ENCODE measurements around the gene MATK. TPM values are rescaled to one million over a fixed set of nuclear protein-coding genes. Genes with fewer than 3 reads are reported as not detected.

Gene MATK
- total and polyA plus RNA-seq, 7 donors: 0.16 to 0.68 (median 0.32) TPM

DNA sequence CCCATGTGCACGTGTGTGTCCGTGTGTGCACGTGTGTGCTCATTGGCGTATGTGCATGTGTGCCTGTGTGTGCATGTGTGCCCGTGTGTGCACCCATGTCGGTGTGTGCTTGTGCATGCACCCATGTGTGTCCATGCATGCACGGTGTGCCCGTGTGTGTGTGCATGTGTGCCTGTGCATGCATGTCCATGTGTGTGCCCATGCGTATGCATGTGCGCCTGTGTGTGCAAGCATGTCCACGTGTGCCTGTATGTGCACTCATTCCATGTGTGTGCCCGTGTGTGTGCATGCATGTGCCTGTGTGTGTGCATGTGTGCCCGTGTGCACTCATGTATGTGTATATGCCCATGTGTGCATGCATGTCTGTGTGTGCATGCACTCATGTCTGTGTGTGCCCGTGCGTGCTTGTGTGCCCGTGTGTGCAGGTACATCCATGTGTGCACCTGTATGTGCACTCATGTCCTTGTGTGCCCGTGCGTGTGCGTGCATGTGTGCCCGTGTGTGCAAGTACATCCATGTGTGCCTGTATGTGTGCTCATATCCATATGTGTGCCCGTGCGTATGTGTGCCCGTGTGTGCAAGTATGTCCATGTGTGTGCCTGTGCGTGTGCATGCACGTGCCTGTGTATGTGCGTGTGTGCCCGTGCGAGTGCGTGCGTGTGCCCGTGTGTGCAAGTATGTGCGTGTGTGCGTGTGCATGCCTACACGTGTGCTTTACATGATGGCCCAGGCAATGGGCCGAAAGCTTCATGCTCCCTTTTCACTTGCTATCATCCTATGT is 21.6 kb upstream of the MATK start:
- intact Hi-C loops (cut with DNase I): no loop called here
- ATAC-seq (no peak), DNase-seq (no peak)
- Histone ChIP-seq H3K9me3 (no peaks in the 10 kb centered on the region), H3K4me3 (no peak overlapping the region), H3K4me1 (no peaks in the 10 kb centered on the region), H3K27me3 (ENCODE audit: insufficient read depth in 3 of 3, low read length in 2 of 3) (peaks cover 0 to 54% (median 11%) of the 10 kb centered on the region in 3 donors), H3K36me3 (ENCODE audit: insufficient read depth in 1 of 2, low read depth in 1 of 2) (no peaks in the 10 kb centered on the region), H3K27ac (no peak overlapping the region)
- WGBS, 3 donors: 92 to 95% (median 95%) methylated on average over 35 of the region's 35 CpGs
- TF ChIP-seq, protein P1, sequence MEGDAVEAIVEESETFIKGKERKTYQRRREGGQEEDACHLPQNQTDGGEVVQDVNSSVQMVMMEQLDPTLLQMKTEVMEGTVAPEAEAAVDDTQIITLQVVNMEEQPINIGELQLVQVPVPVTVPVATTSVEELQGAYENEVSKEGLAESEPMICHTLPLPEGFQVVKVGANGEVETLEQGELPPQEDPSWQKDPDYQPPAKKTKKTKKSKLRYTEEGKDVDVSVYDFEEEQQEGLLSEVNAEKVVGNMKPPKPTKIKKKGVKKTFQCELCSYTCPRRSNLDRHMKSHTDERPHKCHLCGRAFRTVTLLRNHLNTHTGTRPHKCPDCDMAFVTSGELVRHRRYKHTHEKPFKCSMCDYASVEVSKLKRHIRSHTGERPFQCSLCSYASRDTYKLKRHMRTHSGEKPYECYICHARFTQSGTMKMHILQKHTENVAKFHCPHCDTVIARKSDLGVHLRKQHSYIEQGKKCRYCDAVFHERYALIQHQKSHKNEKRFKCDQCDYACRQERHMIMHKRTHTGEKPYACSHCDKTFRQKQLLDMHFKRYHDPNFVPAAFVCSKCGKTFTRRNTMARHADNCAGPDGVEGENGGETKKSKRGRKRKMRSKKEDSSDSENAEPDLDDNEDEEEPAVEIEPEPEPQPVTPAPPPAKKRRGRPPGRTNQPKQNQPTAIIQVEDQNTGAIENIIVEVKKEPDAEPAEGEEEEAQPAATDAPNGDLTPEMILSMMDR (IDR thresholded peaks at IDR 0.05): no peak

DNA sequence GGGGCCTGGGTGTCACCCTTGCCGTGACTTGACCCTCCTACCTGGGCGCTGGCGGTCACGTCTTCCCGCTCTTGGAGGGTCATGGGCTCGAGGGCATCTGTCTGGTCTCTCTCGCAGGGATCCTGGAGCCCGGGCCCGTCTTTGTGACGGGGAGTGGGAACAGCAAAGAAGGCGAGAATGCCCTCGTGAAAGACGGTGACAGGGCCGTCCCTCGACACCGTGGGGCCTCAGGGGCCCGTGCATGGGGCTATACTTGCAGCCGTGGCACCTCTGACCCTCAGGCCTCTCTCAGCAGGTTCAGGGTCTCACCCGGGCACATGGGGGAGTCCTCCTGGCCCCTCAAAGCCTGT is 20.9 kb upstream of the MATK start:
- Histone ChIP-seq H3K4me3 (no peak overlapping the region), H3K27ac (no peak overlapping the region), H3K27me3 (ENCODE audit: insufficient read depth in 3 of 3, low read length in 2 of 3) (peaks cover 0 to 55% (median 8%) of the 10 kb centered on the region in 3 donors), H3K9me3 (no peaks in the 10 kb centered on the region), H3K4me1 (no peaks in the 10 kb centered on the region), H3K36me3 (ENCODE audit: insufficient read depth in 1 of 2, low read depth in 1 of 2) (no peaks in the 10 kb centered on the region)
- DNase-seq: no peak
- no peak for ATAC-seq
- WGBS, 3 donors: 72 to 82% (median 72%) methylated on average over 19 of the region's 19 CpGs
- intact Hi-C loops (cut with DNase I): no loop called here
- TF ChIP-seq, protein P1 (IDR thresholded peaks at IDR 0.05): no peak

DNA sequence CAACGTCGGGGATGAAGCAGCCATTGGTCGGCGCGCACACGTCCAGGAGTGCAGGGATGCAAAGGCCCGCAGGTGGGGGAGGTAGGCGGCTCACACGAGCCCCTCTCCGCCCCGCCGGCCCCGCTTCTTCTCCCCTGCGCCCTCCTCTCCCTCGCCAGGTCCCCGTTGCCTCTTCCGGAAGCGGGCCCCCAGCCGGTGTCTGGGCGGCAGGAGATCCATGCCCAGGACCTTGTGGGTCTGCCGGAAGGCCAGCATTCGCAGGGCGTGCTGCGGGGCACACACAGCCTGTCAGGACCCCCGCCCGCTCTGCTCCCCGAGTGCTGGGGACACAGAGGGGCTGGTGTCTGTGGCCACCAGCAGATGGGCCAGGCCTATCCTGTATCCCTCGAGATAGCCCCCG is 19.7 kb upstream of the MATK start:
- DNase-seq (no peak), ATAC-seq (no peak)
- Histone ChIP-seq H3K9me3 (no peaks in the 10 kb centered on the region), H3K27me3 (ENCODE audit: insufficient read depth in 3 of 3, low read length in 2 of 3) (peaks cover 0 to 56% (median 9%) of the 10 kb centered on the region in 3 donors), H3K4me3 (no peak overlapping the region), H3K36me3 (ENCODE audit: insufficient read depth in 1 of 2, low read depth in 1 of 2) (no peaks in the 10 kb centered on the region), H3K4me1 (no peaks in the 10 kb centered on the region), H3K27ac (no peak overlapping the region)
- intact Hi-C loops (cut with DNase I): no loop called here
- TF ChIP-seq, protein P1 (IDR thresholded peaks at IDR 0.05): no peak
- 84 to 87% (median 85%) methylated on average over 29 of the region's 29 CpGs for WGBS, 3 donors

DNA sequence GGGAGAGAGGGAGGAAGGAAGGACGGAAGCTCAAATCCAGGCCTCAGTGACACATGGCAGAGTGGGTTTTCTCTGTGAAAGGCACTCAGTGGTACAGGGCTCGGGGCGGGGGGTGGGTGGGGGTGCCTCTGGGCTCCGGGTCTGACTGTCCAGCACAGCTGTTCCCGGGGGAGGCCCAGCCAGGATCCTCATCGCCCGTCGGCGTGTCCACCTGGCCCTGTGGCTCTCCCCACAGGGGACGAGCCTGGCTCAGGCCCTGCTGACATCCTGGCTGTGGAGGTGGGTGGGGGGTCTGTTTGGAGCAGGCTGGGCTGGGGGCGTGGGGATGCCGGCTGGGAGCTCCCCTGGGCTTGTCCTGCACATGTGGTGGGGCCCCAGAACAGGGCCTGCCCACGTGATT is 18.2 kb upstream of the MATK start:
- Histone ChIP-seq H3K4me1 (no peaks in the 10 kb centered on the region), H3K36me3 (ENCODE audit: insufficient read depth in 1 of 2, low read depth in 1 of 2) (no peaks in the 10 kb centered on the region), H3K27ac (no peak overlapping the region), H3K4me3 (no peak overlapping the region), H3K9me3 (no peaks in the 10 kb centered on the region), H3K27me3 (ENCODE audit: insufficient read depth in 3 of 3, low read length in 2 of 3) (peaks cover 0 to 58% (median 9%) of the 10 kb centered on the region in 3 donors)
- ATAC-seq (no peak), DNase-seq (no peak)
- 35 to 53% (median 39%) methylated on average over 12 to 13 of the region's 13 CpGs for WGBS, 3 donors
- intact Hi-C loops (cut with DNase I): no loop called here
- TF ChIP-seq, protein P1 (IDR thresholded peaks at IDR 0.05): no peak

DNA sequence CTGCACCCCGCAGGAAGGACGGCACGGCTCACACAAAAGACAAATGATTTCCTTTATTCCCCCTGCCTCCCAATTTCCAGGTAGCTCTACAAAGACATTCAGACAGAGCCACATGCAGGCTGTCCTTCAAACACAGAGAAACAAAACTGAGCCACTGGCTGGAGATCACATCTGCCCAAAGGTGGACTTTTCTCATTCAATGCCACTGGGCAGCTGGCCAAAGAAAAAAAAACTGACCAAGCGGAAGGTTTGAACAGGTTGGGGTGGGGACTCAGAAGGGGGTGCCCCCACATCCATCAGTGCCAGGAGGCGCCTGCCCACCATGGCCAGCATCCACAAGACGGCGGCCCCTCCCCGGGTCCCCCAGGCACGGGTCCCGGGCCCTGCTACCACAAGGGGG is 17.8 kb upstream of the MATK start:
- H3K4me1 ChIP-seq: no peaks in the 10 kb centered on the region
- no peak overlapping the region for H3K27ac ChIP-seq
- intact Hi-C loops (cut with DNase I): no loop called here
- TF ChIP-seq, protein P1 (IDR thresholded peaks at IDR 0.05): no peak
- H3K27me3 ChIP-seq (ENCODE audit: insufficient read depth in 3 of 3, low read length in 2 of 3): peaks cover 0 to 63% (median 9%) of the 10 kb centered on the region in 3 donors
- no peaks in the 10 kb centered on the region for H3K9me3 ChIP-seq
- no peak overlapping the region for H3K4me3 ChIP-seq
- ATAC-seq: no peak
- no peak for DNase-seq
- no peaks in the 10 kb centered on the region for H3K36me3 ChIP-seq (ENCODE audit: insufficient read depth in 1 of 2, low read depth in 1 of 2)
- 70 to 72% (median 70%) methylated on average over 10 of the region's 10 CpGs for WGBS, 3 donors
